Activated gamma-delta T cell treated with Interleukin-2 at 50 U/mL for 16 hours (primary cell): Measurements from ENCODE around the gene EYS.
"Not testable (repeated sequence)": the region's sequence is repeated elsewhere in the genome, so short reads cannot be mapped to it uniquely, and the experiment has no call there.

Experiments used
- DNase-seq: peaks from one replicate; pipeline ENCODE4 v3.0.0-alpha.2; 2020

Gene EYS

GRCh38 chr6:65071480-65071879 is 635.5 kb downstream of the EYS start:
- DNase-seq = no peak

GRCh38 chr6:65064844-65065243 is 642.2 kb downstream of the EYS start:
- no peak for DNase-seq

- no peak for DNase-seq
Observed at GRCh38 chr6:65059568-65059967, 647.5 kb downstream of the EYS start.

- DNase-seq = no peak
Observed at GRCh38 chr6:65055545-65055944, 651.5 kb downstream of the EYS start.

- DNase-seq = no peak
Observed at GRCh38 chr6:65052626-65053025, 654.4 kb downstream of the EYS start.

GRCh38 chr6:65045801-65046200 is 661.2 kb downstream of the EYS start:
- DNase-seq = no peak

- DNase-seq = no peak
Observed at GRCh38 chr6:65014006-65014405, 693.0 kb downstream of the EYS start.

GRCh38 chr6:65006788-65007187 is 700.2 kb downstream of the EYS start:
- DNase-seq = no peak

- DNase-seq = no peak
Observed at GRCh38 chr6:65004283-65004682, 702.7 kb downstream of the EYS start.

- not testable (repeated sequence) for DNase-seq
Observed at GRCh38 chr6:65002882-65003281, 704.1 kb downstream of the EYS start.

GRCh38 chr6:65000815-65001214 is 706.2 kb downstream of the EYS start:
- DNase-seq = no peak

- DNase-seq = no peak
Observed at GRCh38 chr6:64998204-64998603, 708.8 kb downstream of the EYS start.

- DNase-seq = no peak
Observed at GRCh38 chr6:64996301-64996700, 710.7 kb downstream of the EYS start.

- DNase-seq = no peak
Observed at GRCh38 chr6:64990652-64991304, 716.2 kb downstream of the EYS start.

GRCh38 chr6:64988148-64988547 is 718.9 kb downstream of the EYS start:
- no peak for DNase-seq

GRCh38 chr6:64987066-64987465 is 720.0 kb downstream of the EYS start:
- no peak for DNase-seq

GRCh38 chr6:64985726-64986125 is 721.3 kb downstream of the EYS start:
- no peak for DNase-seq

- no peak for DNase-seq
Observed at GRCh38 chr6:64984948-64985347, 722.1 kb downstream of the EYS start.

GRCh38 chr6:64983089-64983488 is 723.9 kb downstream of the EYS start:
- DNase-seq = no peak

GRCh38 chr6:64973142-64973541 is 733.9 kb downstream of the EYS start:
- no peak for DNase-seq

- no peak for DNase-seq
Observed at GRCh38 chr6:64969139-64969538, 737.9 kb downstream of the EYS start.

- no peak for DNase-seq
Observed at GRCh38 chr6:64955435-64955848, 751.6 kb downstream of the EYS start.

GRCh38 chr6:64949257-64949656 is 757.8 kb downstream of the EYS start:
- DNase-seq = no peak

GRCh38 chr6:64948261-64948660 is 758.8 kb downstream of the EYS start:
- DNase-seq = no peak

- no peak for DNase-seq
Observed at GRCh38 chr6:64945450-64945849, 761.6 kb downstream of the EYS start.

GRCh38 chr6:64932486-64932885 is 774.5 kb downstream of the EYS start:
- DNase-seq = no peak
